Ovary (tissue), 9 donors: ENCODE data around the gene SLC17A3. TPM values are rescaled to one million over a fixed set of nuclear protein-coding genes. Genes with fewer than 3 reads are reported as not detected.

Experiments
- DNase-seq, 5 donors: peaks; one replicate each; pipeline ENCODE4 v3.0.0-alpha.2; 2019 to 2020
- H3K27ac ChIP-seq, 2 donors: fragments of 200-600 bp; one replicate each; pipeline versions ENCODE4 v1.5.1 to v1.8.0; 2019 to 2022
- H3K27me3 ChIP-seq: fragments of 200-600 bp; one replicate; pipeline ENCODE4 v1.8.0; 2022
- H3K36me3 ChIP-seq: fragments of 200-600 bp; sonication (generic); one replicate; pipeline ENCODE4 v1.5.1; 2019
- H3K4me1 ChIP-seq: one replicate; pipeline ENCODE4 v1.8.1; 2013; ENCODE audit warnings: mild to moderate bottlenecking, moderate library complexity; ENCODE audit not compliant: insufficient read depth
- H3K4me3 ChIP-seq: fragments of 200-600 bp; sonication (generic); one replicate; pipeline ENCODE4 v1.5.1; 2017
- H3K9me3 ChIP-seq, 2 donors: fragments of 200-600 bp in 1 of 2; sonication (generic) in 1 of 2; one replicate each; pipeline versions ENCODE4 v1.5.1 to v1.8.1; 2013 to 2019; ENCODE audit warnings: mild to moderate bottlenecking in 1 of 2, moderate library complexity in 1 of 2
- CTCF ChIP-seq, 3 donors: fragments of 450-650 bp in 2 of 3; fragments of 200-600 bp in 1 of 3; IDR thresholded peaks; one replicate each; pipeline versions ENCODE4 v1.5.1 to v1.8.0; 2016 to 2022; ENCODE audit warnings: antibody characterized with exemption in 3 of 3, mild to moderate bottlenecking in 1 of 3
- EP300 ChIP-seq: sonication (generic); formaldehyde crosslinking; IDR thresholded peaks from one replicate; pipeline ENCODE4 v1.6.1; 2017; ENCODE audit warnings: antibody characterized with exemption
- POLR2A ChIP-seq: fragments of 450-650 bp; IDR thresholded peaks from one replicate; pipeline ENCODE4 v1.6.1; 2017; ENCODE audit warnings: antibody characterized with exemption, mild to moderate bottlenecking, moderate library complexity
- WGBS, 3 donors: extraction: QIAGEN DNeasy Blood & Tissue Kit in 1 of 3; methylation state at CpG; one replicate each; pipeline versions ENCODE4 v1.1.5 to v1.1.7; 2013 to 2017; 5-methylcytosine and 5-hydroxymethylcytosine counted together
- intact Hi-C, 4 donors: fragments of 100-400 bp; cut with DNase I; formaldehyde crosslinking; loops; one replicate each; pipeline versions ENCODE4 v1.11.0 to v1.15.1; 2022 to 2023
- polyA plus RNA-seq, 2 donors: library from polyadenylated mRNA; stranded (reverse); fragments of 200-250 nt in 1 of 2; fragments of 350-450 nt in 1 of 2; fragmentation: Illumina TruSeq in 1 of 2; extraction: RNeasy Lipid Tissue Mini Kit (QIAGEN cat#74804) in 1 of 2; gene quantifications; one replicate each; pipeline ENCODE4 v1.2.3, GENCODE V29; 2013 to 2014
- total RNA-seq, 7 donors: library from RNA; depleted of rRNA in 2 of 7; stranded (reverse); fragments of >200 nt in 2 of 7; fragmentation: NEBNext Ultra II Directional in 3 of 7; extraction: Animal tissue kit (Norgen Biotek cat#: 25700) in 3 of 7; gene quantifications; one replicate each; pipeline versions ENCODE4 v1.1.0 to v1.2.4, GENCODE V29; 2016 to 2023
- donor health status: DM: no; HTN: no; CAD: no; lungs with moderate emphysema.
- donor health status: DM: no; HTN: no; CAD: no.
- donor health status: Bipolar disorder and iron deficiency.
- donor health status: DM: yes; HTN: yes; CAD: no.
- donor health status: DM: no; HTN: no; CAD: no.
- donor health status: DM: yes; HTN: yes; CAD: no.

Gene SLC17A3
- total and polyA plus RNA-seq, 9 donors = 0.07 to 0.93 (median 0.33) TPM; not detected in 3

GRCh38 chr6:25880601-25881000, 6.6 kb upstream of the SLC17A3 start:
- Histone ChIP-seq H3K4me3 (no peak overlapping the region), H3K4me1 (peaks cover 3% of the 10 kb centered on the region), H3K9me3 (no peaks in the 10 kb centered on the region), H3K36me3 (no peaks in the 10 kb centered on the region), H3K27ac (no peak overlapping the region), H3K27me3 (no peaks in the 10 kb centered on the region)
- 84 to 86% (median 85%) methylated on average over 4 of the region's 4 CpGs for WGBS, 3 donors
- no peak for DNase-seq
- no peak for TF ChIP-seq EP300
- no peak for TF ChIP-seq POLR2A
- no peak for TF ChIP-seq CTCF (IDR thresholded peaks at IDR 0.05)
- intact Hi-C loops = no loop called here

GRCh38 chr6:25878721-25879322, 4.8 kb upstream of the SLC17A3 start:
- intact Hi-C loops = no loop called here

GRCh38 chr6:25875926-25876602, 2.0 kb upstream of the SLC17A3 start:
- WGBS, 3 donors = 9 to 25% (median 16%) methylated on average over 3 of the region's 3 CpGs

More at GRCh38 chr6:25878721-25879322, 4.8 kb upstream of the SLC17A3 start:
- no peaks in the 10 kb centered on the region for H3K27me3 ChIP-seq
- H3K36me3 ChIP-seq = no peaks in the 10 kb centered on the region
- no peaks in the 10 kb centered on the region for H3K9me3 ChIP-seq
- WGBS, 3 donors = 95 to 98% (median 96%) methylated on average over 2 of the region's 2 CpGs
- no peak for TF ChIP-seq POLR2A
- no peak for TF ChIP-seq EP300
- TF ChIP-seq CTCF (IDR thresholded peaks at IDR 0.05) = no peak
- peaks cover 3% of the 10 kb centered on the region for H3K4me1 ChIP-seq
- DNase-seq = no peak
- no peak overlapping the region for H3K4me3 ChIP-seq
- H3K27ac ChIP-seq = no peak overlapping the region

GRCh38 chr6:25875563-25875905, 1.5 kb upstream of the SLC17A3 start:
- H3K27ac ChIP-seq = peak overlapping the region in 1 of 2 donors; percentile 5
- TF ChIP-seq CTCF (IDR thresholded peaks at IDR 0.05) (no peak), POLR2A (no peak), EP300 (no peak)
- H3K4me1 ChIP-seq = peaks cover 3% of the 10 kb centered on the region
- no peaks in the 10 kb centered on the region for H3K27me3 ChIP-seq
- DNase-seq = no peak
- intact Hi-C loops = no loop called here
- H3K36me3 ChIP-seq = no peaks in the 10 kb centered on the region
- no peaks in the 10 kb centered on the region for H3K9me3 ChIP-seq
- H3K4me3 ChIP-seq = no peak overlapping the region
- WGBS, 3 donors = 56 to 68% (median 66%) methylated on average over 3 of the region's 3 CpGs

More at GRCh38 chr6:25875926-25876602, 2.0 kb upstream of the SLC17A3 start:
- intact Hi-C loops = no loop called here
- Histone ChIP-seq H3K9me3 (no peaks in the 10 kb centered on the region), H3K27me3 (no peaks in the 10 kb centered on the region), H3K27ac (peak overlapping the region in 1 of 2 donors; percentile 5), H3K4me3 (no peak overlapping the region), H3K36me3 (no peaks in the 10 kb centered on the region), H3K4me1 (peaks cover 3% of the 10 kb centered on the region)
- TF ChIP-seq EP300 = no peak
- TF ChIP-seq CTCF (IDR thresholded peaks at IDR 0.05) = no peak
- TF ChIP-seq POLR2A = no peak
- peak; percentile 13 to 37 (median 16) for DNase-seq
